ENCODE measurements around the gene STK39. TPM values are rescaled to one million over a fixed set of nuclear protein-coding genes. Genes with fewer than 3 reads are reported as not detected.

STK39 gene
- total RNA-seq, 1 experiment from 2014 or later, result 22.1 TPM

GRCh38 chr2:168134485-168134884 is 112.9 kb downstream of the STK39 start:
- TF ChIP-seq CTCF (conservative IDR thresholded peaks at IDR 0.05), result no peak

More at GRCh38 chr2:168134485-168134884, 112.9 kb downstream of the STK39 start:
- no peak overlapping the region for H4K8ac ChIP-seq (replicated peaks; ENCODE audit: insufficient read length, low read depth, low read length)
- H2BK15ac ChIP-seq (ENCODE audit: low read depth, low read length), result no peak overlapping the region
- peaks cover 27 to 32% of the 10 kb centered on the region in 2 experiments for H3K4me1 Mint-ChIP-seq
- H3K79me2 ChIP-seq (ENCODE audit: insufficient read depth, low read length), result no peaks in the 10 kb centered on the region
- H3K4me3 Mint-ChIP-seq, result no peak overlapping the region
- no peak overlapping the region for H3K4ac ChIP-seq (ENCODE audit: low read depth, low read length)
- H3K56ac ChIP-seq (ENCODE audit: insufficient read length, low read depth, low read length), result no peak overlapping the region
- H2AFZ ChIP-seq (ENCODE audit: low read length), result no peak overlapping the region
- no peak overlapping the region for H3T11ph ChIP-seq (ENCODE audit: low read length)
- H2BK5ac ChIP-seq (ENCODE audit: insufficient read length, low read length), result no peak overlapping the region
- H4K20me1 ChIP-seq (ENCODE audit: control insufficient read depth, insufficient read depth, insufficient read length), result no peaks in the 10 kb centered on the region
- DNase-seq, result no peak
- H3K4me2 ChIP-seq (ENCODE audit: insufficient read depth, insufficient read length, low read length), result no peak overlapping the region
- no peaks in the 10 kb centered on the region for H3K23me2 ChIP-seq (ENCODE audit: insufficient read length, low read depth, low read length, poor library complexity, severe bottlenecking)
- H3K79me1 ChIP-seq (ENCODE audit: insufficient read depth, low read depth, low read length, poor library complexity, severe bottlenecking), result no peaks in the 10 kb centered on the region
- H2AK5ac ChIP-seq (ENCODE audit: insufficient read length, low read length), result no peak overlapping the region
- H3K9me3 ChIP-seq (ENCODE audit: control insufficient read depth, low read depth, low read length), result no peaks in the 10 kb centered on the region
- no peaks in the 10 kb centered on the region for H3K27me3 Mint-ChIP-seq (ENCODE audit: low read depth)
- peaks cover 9% of the 10 kb centered on the region for H3K4me1 ChIP-seq (ENCODE audit: insufficient read depth, low read length)
- H3K14ac ChIP-seq (ENCODE audit: insufficient read depth, low read length), result no peak overlapping the region
- H3K9ac ChIP-seq (ENCODE audit: extremely low read depth, insufficient read length, low read length), result no peak overlapping the region
- H3K9me3 Mint-ChIP-seq, result no peaks in the 10 kb centered on the region
- H3K18ac ChIP-seq (ENCODE audit: insufficient read length, low read depth, low read length), result no peak overlapping the region
- WGBS (ENCODE audit: extremely low coverage, insufficient read length, low lambda C conversion rate), result no CpG with 5 or more reads among the region's 5 CpGs
- no peak overlapping the region for H2BK12ac ChIP-seq (ENCODE audit: insufficient read length, low read depth, low read length)
- no peak overlapping the region for H2BK20ac ChIP-seq (ENCODE audit: low read depth, low read length, poor library complexity, severe bottlenecking)
- no peak overlapping the region for H4K5ac ChIP-seq (ENCODE audit: insufficient read length, low read depth, low read length)
- no peak overlapping the region for H3K27ac ChIP-seq (ENCODE audit: insufficient read length, low read depth, low read length)
- H3K36me3 Mint-ChIP-seq (ENCODE audit: insufficient read depth in 1 of 3, low read depth in 3 of 3), result peaks cover 0 to 4% (median 0%) of the 10 kb centered on the region in 3 experiments; a peak in 1 of 7 replicates
- H4K91ac ChIP-seq (ENCODE audit: insufficient read length, low read depth, low read length), result no peak overlapping the region
- H2BK120ac ChIP-seq (ENCODE audit: low read depth, low read length, poor library complexity, severe bottlenecking), result no peak overlapping the region
- no peak overlapping the region for H3K27ac Mint-ChIP-seq
- no peaks in the 10 kb centered on the region for H3K27me3 ChIP-seq (ENCODE audit: insufficient read depth, low read length)
- H3K23ac ChIP-seq (ENCODE audit: insufficient read length, low read depth, low read length), result no peak overlapping the region
